ENCODE results near the gene TREM1. TPM values are rescaled to one million over a fixed set of nuclear protein-coding genes. Genes with fewer than 3 reads are reported as not detected.

The TREM1 gene
- total RNA-seq, 1 donor from 2014 or later, result 0.20 TPM

DNA sequence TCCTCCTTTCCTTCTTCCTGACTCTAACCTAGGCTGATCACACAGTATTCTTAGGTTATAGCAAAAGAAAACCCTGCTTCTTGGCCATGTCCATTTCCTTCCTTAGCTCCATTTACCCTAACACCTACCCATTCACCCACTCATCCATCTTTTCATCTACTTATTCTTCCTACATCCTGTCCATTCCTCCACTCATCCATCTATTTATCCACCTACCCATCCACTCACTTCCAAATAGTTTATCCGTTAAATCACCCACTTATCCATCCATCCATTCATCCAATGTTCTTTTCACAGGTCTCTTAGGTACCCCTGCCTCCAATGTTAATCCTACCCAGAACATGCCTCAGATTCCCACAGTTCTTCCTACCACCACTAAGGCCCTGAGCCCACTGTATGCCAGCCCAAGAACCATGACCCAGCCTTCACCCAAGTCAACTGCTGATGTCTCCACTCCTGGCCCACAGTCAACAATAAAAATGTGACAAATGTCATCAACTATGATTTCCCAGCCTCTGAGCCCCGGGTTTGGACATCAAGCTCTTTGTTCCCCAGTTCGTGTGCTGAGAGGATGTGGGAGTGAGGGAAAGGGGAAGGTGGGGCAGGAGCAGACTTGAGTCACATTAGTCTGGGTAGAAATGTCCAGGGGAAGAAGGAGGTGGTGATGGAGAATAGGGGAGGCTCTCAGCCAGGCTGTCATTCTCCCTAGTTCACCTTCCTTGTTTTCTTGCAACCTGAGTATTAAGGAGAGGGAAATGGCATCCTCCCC is 33.9 kb downstream of the TREM1 start:
- Mint-ChIP-seq H3K36me3 (ENCODE audit: low read depth, unreplicated experiment) (no peaks in the 10 kb centered on the region), H3K27me3 (ENCODE audit: low read depth, unreplicated experiment) (peaks cover 20% of the 10 kb centered on the region), H3K27ac (ENCODE audit: unreplicated experiment) (no peak overlapping the region), H3K4me3 (ENCODE audit: unreplicated experiment) (no peak overlapping the region), H3K9me3 (ENCODE audit: unreplicated experiment) (no peaks in the 10 kb centered on the region), H3K4me1 (ENCODE audit: low read depth, unreplicated experiment) (peaks cover 27% of the 10 kb centered on the region)
- no peaks in the 10 kb centered on the region for H4K20me1 ChIP-seq (ENCODE audit: insufficient read depth, low read length)
- H3K27ac ChIP-seq (ENCODE audit: low read depth, low read length), result no peak overlapping the region
- H3K36me3 ChIP-seq (ENCODE audit: insufficient read depth, low read length), result no peaks in the 10 kb centered on the region
- FAIRE-seq, result no peak
- no peaks in the 10 kb centered on the region for H3K79me2 ChIP-seq (ENCODE audit: insufficient read depth, low read length)
- no peak overlapping the region for H2AFZ ChIP-seq (ENCODE audit: low read depth, low read length)
- H3K27me3 ChIP-seq (ENCODE audit: insufficient read depth, low read length), result no peaks in the 10 kb centered on the region
- H3K9me3 ChIP-seq (ENCODE audit: insufficient read depth, low read depth, low read length), result no peaks in the 10 kb centered on the region
- H3K9ac ChIP-seq (ENCODE audit: low read length), result no peak overlapping the region
- DNase-seq (ENCODE audit: low read depth), result no peak
- H3K4me3 ChIP-seq (ENCODE audit: insufficient read depth, low read depth, low read length), result no peak overlapping the region
- no peaks in the 10 kb centered on the region for H3K4me1 ChIP-seq (ENCODE audit: insufficient read depth, low read length)
- TF ChIP-seq EZH2 (IDR thresholded peaks at IDR 0.05; ENCODE audit: insufficient read depth, low read length) (no peak), CTCF (IDR thresholded peaks at IDR 0.05; ENCODE audit: insufficient read depth, low read depth, low read length) (no peak)
- no peak overlapping the region for H3K4me2 ChIP-seq (ENCODE audit: low read length)

DNA sequence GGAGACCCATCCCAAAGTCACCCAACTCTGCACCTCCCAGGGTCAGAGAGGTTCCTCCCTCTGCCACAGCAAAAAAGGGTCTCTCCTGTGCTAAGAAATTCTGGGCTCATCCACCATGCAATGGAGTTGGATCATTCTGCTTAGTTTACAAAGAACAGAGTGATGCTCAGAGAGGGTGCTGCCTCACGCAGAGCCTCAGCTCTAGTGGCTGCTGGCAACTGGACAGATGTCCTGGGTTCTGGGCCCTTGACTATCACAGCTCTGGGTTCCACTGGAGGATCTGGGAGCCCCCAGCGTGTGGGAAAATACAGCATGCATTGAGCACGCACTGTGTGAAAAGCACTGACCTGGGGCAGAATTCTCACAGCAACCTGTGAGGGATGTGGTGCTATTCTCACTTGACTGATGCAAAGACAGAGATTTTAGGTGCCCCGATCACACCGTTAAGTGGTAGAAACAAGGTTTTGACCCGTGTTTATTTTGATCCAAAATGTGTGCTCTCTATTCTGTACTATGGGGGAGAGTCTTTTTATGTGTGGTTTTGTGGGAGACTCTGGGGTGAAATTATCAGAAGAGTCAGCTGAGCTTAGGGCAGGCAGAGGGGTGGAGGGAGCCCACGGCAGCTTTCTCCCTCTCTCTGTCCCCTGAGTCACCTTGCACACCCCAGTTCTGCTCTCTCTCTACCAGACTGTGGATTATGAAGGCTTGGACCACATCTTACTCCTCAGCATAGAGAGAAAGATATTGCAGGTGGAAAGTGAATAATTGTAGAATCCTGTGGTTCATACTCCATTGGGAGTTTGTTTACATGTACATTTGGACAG is 38.4 kb downstream of the TREM1 start:
- Histone ChIP-seq H3K27ac (ENCODE audit: low read depth, low read length) (no peak overlapping the region), H3K9me3 (ENCODE audit: insufficient read depth, low read depth, low read length) (no peaks in the 10 kb centered on the region), H3K36me3 (ENCODE audit: insufficient read depth, low read length) (no peaks in the 10 kb centered on the region), H3K9ac (ENCODE audit: low read length) (no peak overlapping the region), H4K20me1 (ENCODE audit: insufficient read depth, low read length) (no peaks in the 10 kb centered on the region), H3K79me2 (ENCODE audit: insufficient read depth, low read length) (no peaks in the 10 kb centered on the region), H3K4me3 (ENCODE audit: insufficient read depth, low read depth, low read length) (no peak overlapping the region), H3K4me2 (ENCODE audit: low read length) (no peak overlapping the region), H2AFZ (ENCODE audit: low read depth, low read length) (no peak overlapping the region), H3K27me3 (ENCODE audit: insufficient read depth, low read length) (no peaks in the 10 kb centered on the region), H3K4me1 (ENCODE audit: insufficient read depth, low read length) (no peaks in the 10 kb centered on the region)
- FAIRE-seq, result no peak
- Mint-ChIP-seq H3K4me1 (ENCODE audit: low read depth, unreplicated experiment) (peaks cover 3% of the 10 kb centered on the region), H3K27ac (ENCODE audit: unreplicated experiment) (no peak overlapping the region), H3K9me3 (ENCODE audit: unreplicated experiment) (peaks cover 7% of the 10 kb centered on the region), H3K27me3 (ENCODE audit: low read depth, unreplicated experiment) (peaks cover 33% of the 10 kb centered on the region), H3K4me3 (ENCODE audit: unreplicated experiment) (no peak overlapping the region), H3K36me3 (ENCODE audit: low read depth, unreplicated experiment) (no peaks in the 10 kb centered on the region)
- DNase-seq (ENCODE audit: low read depth), result no peak
- TF ChIP-seq CTCF (IDR thresholded peaks at IDR 0.05; ENCODE audit: insufficient read depth, low read depth, low read length), result no peak

Measured in astrocyte (in vitro differentiated cells and primary cell).